ENCODE results near the gene TBC1D2B. TPM values are rescaled to one million over a fixed set of nuclear protein-coding genes. Genes with fewer than 3 reads are reported as not detected.

The TBC1D2B gene
- total and polyA plus RNA-seq, 2 donors (not counting 3 experiments of a cell fraction or from before 2014, with no cell fraction given), result 30.8 to 46.1 TPM

- H3K4me2 ChIP-seq (ENCODE audit: insufficient read depth, low read length), result peak overlapping the region; percentile 18
- intact Hi-C loops (cut with micrococcal nuclease), result loop anchor here (1.0 kb wide), 1 partner anchor 21 kb away; no protein-coding TSS in a partner anchor
- H3K36me3 ChIP-seq (ENCODE audit: control insufficient read depth in 2 of 2, extremely low read depth in 1 of 2, insufficient read depth in 2 of 2, low read length in 2 of 2), result no peaks in the 10 kb centered on the region
- H3K9me1 ChIP-seq (replicated peaks; ENCODE audit: control insufficient read depth, extremely low read depth, insufficient read depth, low read length), result no peaks in the 10 kb centered on the region
- peaks cover 55% of the 10 kb centered on the region for H3K79me2 ChIP-seq (ENCODE audit: control insufficient read depth, insufficient read depth, low read length)
- H3K9ac ChIP-seq (replicated peaks; ENCODE audit: extremely low read depth, insufficient read depth, low read length), result peak overlapping the region; percentile 52
- ChIA-PET CTCF (interaction anchor here (1.0 to 2.3 kb wide), 8 partner anchors 9 to 61 kb away, joined by 3 to 11 read pairs (median 4); no protein-coding TSS in a partner anchor), POLR2A (no interaction called here)
- H3K27me3 ChIP-seq (ENCODE audit: control insufficient read depth in 2 of 2, insufficient read depth in 2 of 2, low read length in 2 of 2), result no peaks in the 10 kb centered on the region
- DNase-seq (ENCODE audit: low read depth, low spot score), result peak; percentile 61
- no peak overlapping the region for H3K4me3 ChIP-seq (replicated peaks in 1 of 3; ENCODE audit: insufficient read depth in 1 of 3, low read depth in 1 of 3, low read length in 3 of 3)
- no peak overlapping the region for H2AFZ ChIP-seq (ENCODE audit: low read depth, low read length)
- H3K27ac ChIP-seq (ENCODE audit: insufficient read depth, low read depth, low read length), result peak overlapping the region; percentile 74
- no peak for TF ChIP-seq MAX (IDR thresholded peaks at IDR 0.05; ENCODE audit: insufficient read depth, insufficient read length)
- TF ChIP-seq JUN (IDR thresholded peaks at IDR 0.05; ENCODE audit: borderline replicate concordance, insufficient read depth, insufficient read length, low read depth), result peak; percentile 36
- TF ChIP-seq FOS (IDR thresholded peaks at IDR 0.05; ENCODE audit: borderline replicate concordance, insufficient read depth, low read length), result peak; percentile 51
- H4K20me1 ChIP-seq (replicated peaks; ENCODE audit: control insufficient read depth, extremely low read depth, insufficient read depth, low read length), result no peaks in the 10 kb centered on the region
- FAIRE-seq, result peak; percentile 71
- H3K9me3 ChIP-seq (replicated peaks; ENCODE audit: control insufficient read depth, insufficient read depth, low read length), result no peaks in the 10 kb centered on the region
- dilution Hi-C loops (cut with MboI; ENCODE audit: extremely low pct_ligation_motif_present, low sequenced_read_pairs), result no loop called here
- peaks cover 47% of the 10 kb centered on the region for H3K4me1 ChIP-seq (ENCODE audit: control insufficient read depth, extremely low read depth, insufficient read depth, low read length)
- BruUV-seq (replicated peaks), result no TSS peak
These were observed 20.7 kb downstream of the TBC1D2B start for GRCh38 chr15:78056714-78057269.

GRCh38 chr15:78055919-78056713 is 21.4 kb downstream of the TBC1D2B start:
- H3K4me3 ChIP-seq (replicated peaks in 1 of 3; ENCODE audit: insufficient read depth in 1 of 3, low read depth in 1 of 3, low read length in 3 of 3), result no peak overlapping the region
- no peak for DNase-seq (ENCODE audit: low read depth, low spot score)
- no peaks in the 10 kb centered on the region for H3K9me1 ChIP-seq (replicated peaks; ENCODE audit: control insufficient read depth, extremely low read depth, insufficient read depth, low read length)
- no peaks in the 10 kb centered on the region for H4K20me1 ChIP-seq (replicated peaks; ENCODE audit: control insufficient read depth, extremely low read depth, insufficient read depth, low read length)
- H3K4me1 ChIP-seq (ENCODE audit: control insufficient read depth, extremely low read depth, insufficient read depth, low read length), result peaks cover 52% of the 10 kb centered on the region
- H2AFZ ChIP-seq (ENCODE audit: low read depth, low read length), result no peak overlapping the region
- no peaks in the 10 kb centered on the region for H3K36me3 ChIP-seq (ENCODE audit: control insufficient read depth in 2 of 2, extremely low read depth in 1 of 2, insufficient read depth in 2 of 2, low read length in 2 of 2)
- CTCF ChIA-PET, result interaction anchor here (1.0 to 2.3 kb wide), 8 partner anchors 8 to 60 kb away, joined by 3 to 11 read pairs (median 4); no protein-coding TSS in a partner anchor
- peak; percentile 82 for FAIRE-seq
- no peak for TF ChIP-seq CTCF (IDR thresholded peaks at IDR 0.05; ENCODE audit: extremely low read depth in 1 of 2, insufficient read depth in 1 of 2, low read depth in 1 of 2, low read length in 2 of 2)
- no peak for TF ChIP-seq POLR2A (IDR thresholded peaks at IDR 0.05; ENCODE audit: low read depth, low read length)
- TF ChIP-seq GATA2 (IDR thresholded peaks at IDR 0.05; ENCODE audit: insufficient read depth, insufficient read length, low read depth, low read length), result no peak
- no peak for TF ChIP-seq JUN (IDR thresholded peaks at IDR 0.05; ENCODE audit: borderline replicate concordance, insufficient read depth, insufficient read length, low read depth)
- no peak for TF ChIP-seq POLR2AphosphoS5 (IDR thresholded peaks at IDR 0.05; ENCODE audit: insufficient read depth, low read depth, low read length)
- no peak for TF ChIP-seq MYC (IDR thresholded peaks at IDR 0.05; ENCODE audit: low read depth, low read length)
- TF ChIP-seq EZH2 (IDR thresholded peaks at IDR 0.05; ENCODE audit: borderline replicate concordance, low read depth, low read length, severe bottlenecking), result no peak
- TF ChIP-seq MAX (IDR thresholded peaks at IDR 0.05; ENCODE audit: insufficient read depth, insufficient read length), result no peak
- no peak for TF ChIP-seq FOS (IDR thresholded peaks at IDR 0.05; ENCODE audit: borderline replicate concordance, insufficient read depth, low read length)
- peak overlapping the region; percentile 18 for H3K4me2 ChIP-seq (ENCODE audit: insufficient read depth, low read length)
- H3K79me2 ChIP-seq (ENCODE audit: control insufficient read depth, insufficient read depth, low read length), result peaks cover 54% of the 10 kb centered on the region
- intact Hi-C loops (cut with micrococcal nuclease), result loop anchor here (1.0 kb wide), 1 partner anchor 21 kb away; no protein-coding TSS in a partner anchor
- no TSS peak for BruUV-seq (replicated peaks)
- no peaks in the 10 kb centered on the region for H3K9me3 ChIP-seq (replicated peaks; ENCODE audit: control insufficient read depth, insufficient read depth, low read length)
- dilution Hi-C loops (cut with MboI; ENCODE audit: extremely low pct_ligation_motif_present, low sequenced_read_pairs), result no loop called here
- POLR2A ChIA-PET, result no interaction called here
- H3K27me3 ChIP-seq (ENCODE audit: control insufficient read depth in 2 of 2, insufficient read depth in 2 of 2, low read length in 2 of 2), result no peaks in the 10 kb centered on the region
- peak overlapping the region; percentile 74 for H3K27ac ChIP-seq (ENCODE audit: insufficient read depth, low read depth, low read length)
- H3K9ac ChIP-seq (replicated peaks; ENCODE audit: extremely low read depth, insufficient read depth, low read length), result peak overlapping the region; percentile 52

All from endothelial cell of umbilical vein (primary cell).